Left kidney (tissue), 2 donors: ENCODE results near the gene CADM2. TPM values are rescaled to one million over a fixed set of nuclear protein-coding genes. Genes with fewer than 3 reads are reported as not detected.

Experiments
- DNase-seq: peaks from one replicate; pipeline ENCODE4 v3.0.0-alpha.2; 2013
- polyA plus RNA-seq: library from polyadenylated mRNA; unstranded; fragments of 120-200 nt; gene quantifications from one replicate; pipeline ENCODE4 v1.2.1, GENCODE V29; 2013; ENCODE audit not compliant: insufficient read length

Gene CADM2
- polyA plus RNA-seq, 1 donor: 0.52 TPM

DNA sequence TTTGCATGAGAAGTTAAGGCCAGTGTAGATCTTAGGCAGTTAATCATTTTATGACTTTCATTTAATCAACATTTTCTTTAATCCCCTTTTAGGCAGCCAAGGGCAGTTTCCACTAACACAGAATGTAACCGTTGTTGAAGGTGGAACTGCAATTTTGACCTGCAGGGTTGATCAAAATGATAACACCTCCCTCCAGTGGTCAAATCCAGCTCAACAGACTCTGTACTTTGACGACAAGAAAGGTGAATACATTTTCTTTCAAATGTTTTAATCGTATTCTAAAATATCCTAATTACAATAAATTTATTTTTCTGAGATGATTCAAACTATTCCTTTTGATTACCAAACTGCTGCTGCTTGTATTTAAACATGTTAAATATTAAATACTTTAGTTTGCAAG lies 843.2 kb downstream of the CADM2 start:
- DNase-seq: peak; percentile 28

DNA sequence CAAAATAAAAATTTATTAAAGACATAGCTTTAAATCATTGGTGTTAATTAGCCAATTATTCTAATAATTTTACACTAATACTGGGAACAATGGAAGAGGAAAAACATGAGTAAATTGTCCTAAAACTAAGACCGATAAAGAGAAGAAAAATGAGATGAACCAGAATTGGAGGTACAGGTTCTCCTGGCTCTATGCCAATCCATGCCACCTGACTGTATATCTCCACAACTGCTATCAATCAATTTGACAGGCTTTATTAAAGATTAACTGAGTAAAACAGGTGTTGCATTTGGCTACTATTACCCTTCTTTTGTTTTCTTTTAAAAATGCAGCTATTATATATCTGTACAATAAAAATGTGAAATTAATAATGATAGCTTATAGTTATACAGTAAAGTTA lies 850.0 kb downstream of the CADM2 start:
- no peak for DNase-seq

DNA sequence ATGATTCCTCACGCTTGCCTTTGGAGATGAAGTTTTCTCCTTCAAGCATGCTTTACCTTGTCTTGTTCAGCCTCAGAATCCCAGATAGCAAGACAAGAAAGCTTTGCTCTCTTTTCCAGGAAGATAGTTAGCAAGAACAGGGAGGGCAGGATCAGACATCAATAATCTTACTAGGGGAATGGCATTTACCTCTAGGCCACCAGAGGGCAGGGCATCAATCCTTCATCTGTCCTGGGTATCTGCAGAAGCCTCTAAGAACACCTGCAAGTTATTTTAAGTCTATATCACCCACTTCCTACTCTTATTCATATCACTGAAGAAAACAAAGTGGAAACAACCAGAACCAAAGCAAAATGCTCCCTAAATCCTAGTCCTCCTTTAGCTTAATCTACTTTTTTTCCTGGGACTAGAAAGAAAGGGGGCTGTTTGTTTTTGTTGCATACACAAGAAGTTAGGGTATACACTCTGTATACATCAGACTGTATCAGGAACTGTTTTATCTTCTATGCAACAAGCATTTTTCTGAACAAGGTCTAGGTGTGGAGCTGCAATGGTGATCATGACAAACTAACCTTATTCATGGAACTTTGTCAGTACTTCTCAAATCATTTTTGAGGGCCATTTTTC lies 862.5 kb downstream of the CADM2 start:
- DNase-seq: no peak

DNA sequence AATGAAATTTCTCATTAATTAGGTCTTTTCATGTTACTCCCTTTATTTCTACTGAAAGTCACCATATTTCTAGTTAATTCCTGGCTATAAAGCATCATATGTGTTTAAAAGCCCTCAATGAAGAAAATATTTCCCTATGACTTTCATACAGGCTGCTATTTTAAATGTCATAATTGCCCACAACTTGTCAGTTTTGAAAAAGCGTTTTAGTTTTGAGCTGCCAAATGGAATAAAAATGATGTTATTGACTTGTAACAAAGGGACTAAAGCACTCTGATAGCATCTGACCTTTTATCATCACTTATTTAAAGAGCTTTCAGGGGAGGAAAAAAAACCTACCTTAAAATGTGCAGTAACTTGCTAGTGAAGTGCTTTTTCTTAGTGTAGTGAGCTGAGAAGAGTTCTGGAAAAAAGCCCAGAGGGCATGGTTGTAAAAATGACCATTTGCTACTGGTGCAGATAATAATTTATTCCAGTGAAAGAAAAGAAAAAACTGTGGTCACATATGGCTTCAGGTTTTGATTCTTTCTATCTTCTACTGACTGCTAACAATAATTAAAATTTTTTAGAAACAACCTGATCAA lies 877.2 kb downstream of the CADM2 start:
- no peak for DNase-seq

DNA sequence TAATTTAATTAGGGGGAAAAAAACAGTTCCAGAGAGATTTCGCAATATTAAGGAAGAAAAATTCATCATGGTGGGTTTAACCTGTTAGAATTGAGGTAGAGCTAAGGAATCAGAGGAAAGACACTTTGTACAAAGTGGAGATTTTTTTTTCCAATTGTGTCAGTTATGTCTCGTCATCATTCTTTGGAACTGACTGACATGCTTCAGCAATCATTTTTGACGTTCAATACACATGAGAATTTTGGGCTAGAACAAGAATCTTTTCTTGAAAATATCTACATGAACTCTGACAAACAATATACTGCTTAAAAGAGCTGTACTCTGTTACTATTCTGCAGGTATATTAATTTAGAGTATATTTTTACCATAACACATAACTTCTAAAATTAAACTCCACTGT lies 878.6 kb downstream of the CADM2 start:
- DNase-seq: no peak

DNA sequence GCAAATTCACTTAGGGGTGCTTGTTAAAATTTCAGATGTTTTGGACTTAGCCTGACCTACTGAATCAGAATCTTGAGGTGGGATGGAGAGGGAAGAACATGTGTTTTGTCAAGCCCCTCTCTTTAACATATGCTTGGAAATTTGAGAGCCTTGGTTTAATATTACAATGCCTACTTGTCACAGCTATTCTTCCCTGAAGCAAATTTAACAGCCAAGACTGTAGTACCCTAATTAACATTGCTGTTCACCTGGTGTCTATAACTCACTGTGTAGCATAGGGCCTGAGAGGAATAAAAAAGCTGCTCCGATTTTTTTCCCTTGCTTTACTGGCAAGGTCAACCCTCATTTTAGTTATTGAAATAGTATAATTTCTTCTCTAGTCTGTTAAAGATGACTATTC lies 880.1 kb downstream of the CADM2 start:
- peak; percentile 25 for DNase-seq

DNA sequence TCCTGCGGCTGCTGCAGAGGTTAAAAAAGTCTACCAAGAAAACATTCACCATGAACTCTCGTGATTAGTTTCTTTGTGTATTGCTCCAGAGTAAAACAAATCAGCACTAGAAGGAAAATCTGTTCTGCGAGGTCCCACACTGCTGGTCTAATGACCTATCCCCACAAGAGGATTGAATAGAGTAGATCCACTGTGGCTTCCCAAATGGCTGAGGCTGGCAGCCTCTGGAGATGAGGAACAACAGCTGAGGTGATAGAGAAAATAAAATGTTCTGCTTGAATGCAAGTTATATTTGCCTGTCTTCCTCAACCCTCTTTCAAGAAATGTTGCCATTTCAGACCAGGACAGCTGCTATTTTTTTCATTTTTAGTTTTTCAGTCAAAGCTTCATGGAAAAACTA lies 883.3 kb downstream of the CADM2 start:
- no peak for DNase-seq

DNA sequence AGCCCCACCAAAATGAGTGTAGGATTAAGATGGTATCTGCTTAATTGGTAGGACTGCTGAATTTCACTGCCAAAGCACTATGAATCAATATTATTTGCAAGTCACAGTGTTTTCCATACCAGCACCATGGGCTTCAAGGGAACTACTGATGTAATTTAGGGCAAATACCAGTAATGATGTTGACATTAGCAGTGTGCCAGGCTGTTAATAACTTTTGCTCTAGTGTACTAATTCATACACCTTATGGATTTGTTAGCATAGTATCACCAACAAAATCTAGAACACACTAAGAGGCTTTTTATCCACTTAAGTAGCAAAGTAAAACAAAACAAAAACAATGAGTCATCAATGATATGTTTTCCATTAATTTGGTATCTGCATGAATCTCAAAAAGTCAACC lies 888.2 kb downstream of the CADM2 start:
- DNase-seq: no peak

DNA sequence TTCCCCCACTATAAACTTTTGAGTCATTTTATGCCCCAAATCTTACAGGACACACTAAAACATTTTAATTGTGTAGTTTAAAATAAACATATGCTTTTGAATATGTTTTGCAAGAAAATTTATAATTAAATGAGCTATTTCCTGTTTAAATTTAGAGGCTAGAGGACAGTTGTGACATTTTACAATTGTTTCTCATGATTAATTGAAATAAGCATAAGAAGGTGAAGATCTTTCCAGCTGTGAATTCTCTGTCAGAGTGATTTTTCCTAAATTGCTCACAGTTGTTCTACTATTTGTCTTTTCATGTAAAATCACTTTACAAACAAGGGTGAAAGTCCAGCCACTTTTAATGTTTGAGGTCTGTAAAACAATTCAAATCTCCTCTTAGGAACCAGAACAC lies 892.3 kb downstream of the CADM2 start:
- DNase-seq: peak; percentile 41

DNA sequence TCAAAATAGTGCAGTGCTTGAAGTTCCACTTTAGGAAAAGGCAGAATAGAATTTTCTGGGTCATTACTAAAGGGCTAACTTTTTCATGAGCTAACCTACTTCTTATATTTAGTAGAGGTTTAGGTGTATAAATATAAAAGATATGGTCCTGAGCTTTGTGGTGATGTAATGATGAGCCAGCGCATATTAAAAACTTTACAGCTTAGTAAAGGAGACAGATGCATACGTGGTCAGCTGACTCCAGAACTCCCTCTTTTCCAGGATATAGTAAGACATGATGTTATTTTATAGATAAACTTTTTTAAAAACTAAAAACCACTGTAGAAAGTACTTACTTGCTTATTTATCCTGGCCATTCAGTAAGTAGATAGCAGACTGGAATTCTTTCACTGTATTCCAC lies 895.0 kb downstream of the CADM2 start:
- DNase-seq: no peak

DNA sequence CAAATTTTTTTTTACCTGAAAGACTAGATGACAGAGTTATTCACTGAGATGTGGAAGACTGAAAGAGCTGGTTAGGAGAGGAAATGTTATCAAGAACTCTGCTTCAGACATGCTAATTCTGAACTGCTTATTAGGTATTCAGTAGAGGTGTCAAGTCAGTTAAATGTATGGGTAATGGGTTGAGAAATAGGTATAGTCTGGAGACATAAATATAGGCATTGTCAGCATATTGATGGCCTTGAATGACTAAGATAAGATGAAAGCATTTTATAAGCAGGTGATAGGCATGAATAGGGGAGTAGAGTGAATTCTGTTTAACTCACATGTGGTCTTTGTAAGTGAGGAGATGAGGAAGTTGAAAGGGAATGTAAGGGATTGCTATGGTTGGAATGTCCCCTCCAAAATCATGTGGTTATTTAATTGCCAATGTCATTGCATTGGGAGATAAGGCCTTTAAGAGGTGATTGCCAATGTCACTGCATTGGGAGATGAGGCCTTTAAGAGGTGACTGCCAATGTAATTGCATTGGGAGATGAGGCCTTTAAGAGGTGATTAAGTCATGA lies 904.2 kb downstream of the CADM2 start:
- DNase-seq: no peak

DNA sequence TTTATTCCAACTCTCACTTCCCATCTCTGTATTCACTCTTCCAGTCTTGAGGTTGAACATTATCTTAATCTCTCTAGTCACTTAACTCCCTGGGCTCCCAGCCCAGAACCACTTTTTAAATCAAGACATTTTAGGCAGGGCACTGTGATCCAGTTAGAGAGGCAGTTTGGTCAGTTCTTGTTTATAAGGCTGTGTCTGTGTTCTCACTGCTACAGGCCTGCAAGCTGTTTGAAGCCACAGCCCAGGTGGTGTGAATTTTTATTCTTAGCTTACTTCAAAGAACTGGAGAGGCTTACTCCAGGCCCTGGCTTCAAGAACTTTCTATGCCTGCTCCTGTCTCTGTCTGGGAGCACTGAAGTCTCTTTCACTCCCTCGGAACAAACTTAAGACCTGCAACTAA lies 906.1 kb downstream of the CADM2 start:
- no peak for DNase-seq

DNA sequence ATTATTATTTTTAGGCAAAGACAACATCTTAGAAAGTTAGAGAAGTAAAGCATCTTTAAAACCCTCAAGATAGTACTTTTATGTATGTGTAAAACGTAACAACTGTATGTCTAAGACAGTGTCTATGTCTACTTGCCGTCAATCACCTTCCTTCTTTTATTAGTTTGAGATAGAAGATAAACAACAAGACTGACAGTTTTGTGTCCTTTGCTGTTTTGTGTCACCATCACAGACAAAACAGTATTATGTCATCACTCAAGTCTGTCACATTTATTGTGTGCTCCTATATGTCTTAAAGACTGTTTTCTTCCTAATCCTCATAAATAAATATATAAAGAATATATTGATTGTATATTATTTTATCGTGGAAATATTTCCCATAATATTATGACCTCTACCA lies 908.3 kb downstream of the CADM2 start:
- DNase-seq: no peak

DNA sequence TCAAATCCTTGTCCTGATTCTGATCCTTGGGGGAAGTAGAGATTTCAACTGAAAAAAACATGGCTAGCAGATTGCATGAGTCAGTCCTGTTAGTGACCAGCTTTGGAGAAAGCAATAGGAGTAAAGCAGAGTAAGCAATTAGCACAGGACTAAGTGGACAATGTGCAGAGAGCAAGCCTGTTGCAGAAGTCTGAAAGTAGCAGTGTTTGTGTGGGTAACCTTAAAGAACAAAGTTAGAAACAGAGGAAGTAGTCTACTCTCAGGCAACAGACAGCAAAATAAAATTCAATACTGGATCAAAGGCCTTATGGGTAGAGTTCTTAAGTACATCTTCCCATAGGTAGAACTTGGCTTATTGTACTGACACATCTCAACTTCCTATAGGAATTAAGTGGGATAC lies 916.8 kb downstream of the CADM2 start:
- no peak for DNase-seq

DNA sequence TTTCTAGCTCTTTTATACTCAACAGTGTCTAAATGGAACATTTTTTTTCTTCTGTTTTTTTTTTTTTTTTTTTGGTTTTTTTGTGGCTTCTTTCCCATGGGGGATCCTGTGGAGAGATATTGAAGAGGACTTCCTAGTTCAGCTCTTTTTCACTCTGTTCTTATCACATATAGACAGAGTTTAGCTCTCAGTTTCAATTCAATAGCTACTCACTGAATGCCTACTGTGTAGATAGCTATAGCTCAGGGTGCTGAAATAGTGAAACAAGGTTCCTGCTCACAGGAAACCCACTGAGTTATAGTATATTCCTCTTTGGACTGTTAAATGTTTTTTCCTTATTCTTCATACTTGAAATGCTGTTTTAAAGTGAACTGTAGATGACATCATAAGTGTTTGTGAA lies 918.8 kb downstream of the CADM2 start:
- no peak for DNase-seq

DNA sequence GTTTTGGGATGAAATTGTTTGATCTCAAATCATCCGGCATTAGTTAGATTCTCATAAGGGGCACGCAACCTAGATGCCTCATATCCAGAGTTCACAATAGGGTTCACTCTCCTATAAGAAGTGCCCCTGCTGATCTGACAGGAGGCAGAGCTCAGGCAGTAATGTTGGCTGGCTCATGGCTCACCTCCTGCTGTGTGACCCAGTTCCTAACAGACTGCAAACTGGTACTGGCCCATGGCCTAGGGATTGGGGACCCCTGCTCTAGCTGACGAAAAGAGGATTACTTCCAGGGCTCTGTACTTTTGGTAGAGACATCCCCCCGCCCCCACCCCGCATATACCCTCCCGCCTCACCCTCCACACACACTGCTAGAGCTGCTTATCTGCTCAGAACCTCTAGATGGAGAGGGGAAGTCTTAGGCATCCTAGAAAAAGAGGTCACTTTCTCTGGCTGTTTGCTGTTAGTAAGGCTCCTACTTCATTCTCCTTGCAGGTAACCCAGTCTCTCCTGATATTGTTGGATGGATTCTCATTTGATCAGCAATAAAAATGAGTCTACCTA lies 923.1 kb downstream of the CADM2 start:
- no peak for DNase-seq

DNA sequence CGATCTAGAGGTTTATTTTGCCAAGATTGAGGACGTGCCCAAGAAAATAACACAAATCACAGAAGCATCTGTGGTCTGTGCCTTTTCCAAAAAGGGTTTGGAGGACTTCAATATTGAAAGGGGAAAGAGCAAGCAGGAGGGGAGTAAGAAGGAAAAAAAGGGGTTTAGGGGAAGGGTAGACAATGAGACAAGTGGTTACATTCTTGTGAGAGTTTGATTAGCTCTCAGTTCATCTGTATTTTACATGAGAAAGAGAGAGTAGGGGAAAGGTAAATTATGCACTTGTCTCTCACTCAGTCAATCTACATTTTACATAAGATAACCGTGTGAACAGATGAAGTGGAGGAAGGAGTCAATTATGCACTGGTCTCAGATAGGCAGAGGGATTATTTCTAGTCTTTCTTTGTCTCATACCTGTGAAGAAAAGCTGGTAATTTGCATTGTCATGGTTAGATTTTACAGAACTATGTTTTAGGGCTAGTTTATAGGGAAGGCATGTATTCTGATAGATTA lies 931.3 kb downstream of the CADM2 start:
- no peak for DNase-seq

DNA sequence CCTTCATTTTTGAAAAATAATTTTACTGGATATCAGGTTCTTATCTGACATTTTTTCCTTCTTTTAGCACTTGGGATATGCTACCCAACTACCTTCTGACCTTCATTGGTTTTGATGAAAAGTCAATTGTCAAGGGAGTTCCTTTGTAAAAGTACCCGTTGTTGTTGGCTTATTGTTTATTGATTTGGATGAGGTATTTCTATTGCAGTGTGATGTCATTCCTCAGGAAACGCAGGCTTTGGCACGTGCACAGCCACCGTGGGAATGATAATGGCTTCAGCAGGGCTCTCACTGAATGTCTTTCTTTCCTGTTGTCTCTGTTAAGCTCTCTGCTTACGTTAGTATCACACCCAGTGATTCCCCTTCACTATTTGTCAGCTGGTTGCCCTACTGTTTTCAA lies 944.6 kb downstream of the CADM2 start:
- no peak for DNase-seq

DNA sequence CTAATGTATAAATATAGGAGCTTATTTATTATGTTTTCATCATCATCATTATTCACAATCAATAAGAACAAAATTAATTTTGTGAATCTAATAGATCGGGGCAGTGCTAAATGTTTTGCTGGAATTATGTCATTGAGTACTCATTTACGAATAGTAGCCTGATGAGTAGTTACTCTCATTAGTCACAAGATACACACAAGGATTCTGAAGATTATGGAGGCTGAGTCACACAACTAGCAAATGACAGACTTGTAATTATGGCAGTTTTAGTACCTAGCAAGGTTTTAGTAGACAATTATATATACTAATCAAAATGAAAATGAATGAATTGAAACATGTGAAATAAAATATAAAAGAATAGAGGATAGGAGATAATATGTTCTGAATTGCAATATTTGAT lies 954.2 kb downstream of the CADM2 start:
- DNase-seq: no peak

DNA sequence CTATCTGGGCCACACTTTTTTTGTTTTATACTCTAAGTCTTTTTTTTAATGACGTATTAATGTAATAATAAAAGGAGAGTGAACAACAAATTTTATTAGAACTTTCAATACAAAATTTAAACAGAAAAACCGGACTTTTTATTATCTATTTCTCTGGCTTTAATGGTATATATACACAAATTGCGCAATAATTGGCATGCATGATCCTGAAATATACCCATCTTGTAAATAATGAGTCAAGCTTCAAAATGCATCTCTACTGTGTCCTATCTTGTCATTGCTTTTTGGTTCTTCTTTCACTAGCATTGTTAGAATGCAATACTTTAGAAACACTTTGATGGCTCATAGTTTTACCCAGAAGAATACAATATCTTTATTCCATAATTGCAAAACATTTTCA lies 963.6 kb downstream of the CADM2 start:
- no peak for DNase-seq

DNA sequence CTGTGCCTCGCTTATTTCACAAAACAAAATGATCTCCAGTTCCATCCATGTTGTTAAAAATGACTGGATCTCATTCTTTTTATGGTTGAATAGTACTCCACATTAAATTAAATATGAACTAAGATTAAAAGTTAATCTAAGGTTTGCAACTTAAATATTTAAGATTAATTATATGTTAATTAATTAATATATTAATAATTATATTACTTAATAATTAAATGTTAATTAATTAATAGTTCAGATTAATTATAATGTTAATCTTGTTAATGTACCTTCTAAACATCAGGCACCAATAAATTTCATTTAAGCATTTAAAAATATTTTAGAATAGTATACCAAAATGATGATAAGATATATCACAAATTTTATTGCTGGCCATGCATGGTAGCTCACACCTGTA lies 971.9 kb downstream of the CADM2 start:
- no peak for DNase-seq

DNA sequence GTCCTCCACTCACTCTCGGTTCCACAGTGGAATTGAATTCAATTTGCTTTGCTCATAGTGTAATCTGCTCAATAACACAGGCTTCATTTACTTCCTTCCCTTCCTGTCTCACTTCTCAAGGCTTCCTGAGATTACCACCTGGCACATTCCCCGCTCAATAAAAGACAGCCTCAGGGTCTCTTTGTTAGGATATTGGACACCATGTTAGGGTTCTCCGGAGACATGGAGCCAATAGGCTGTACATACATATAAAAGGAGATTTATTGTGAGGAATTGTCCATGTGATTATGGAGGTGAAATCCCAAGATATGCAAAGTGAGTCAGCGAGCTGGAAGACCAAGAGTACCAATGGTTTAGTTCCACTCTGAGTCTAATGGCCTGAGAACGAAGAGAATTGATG lies 974.5 kb downstream of the CADM2 start:
- no peak for DNase-seq

DNA sequence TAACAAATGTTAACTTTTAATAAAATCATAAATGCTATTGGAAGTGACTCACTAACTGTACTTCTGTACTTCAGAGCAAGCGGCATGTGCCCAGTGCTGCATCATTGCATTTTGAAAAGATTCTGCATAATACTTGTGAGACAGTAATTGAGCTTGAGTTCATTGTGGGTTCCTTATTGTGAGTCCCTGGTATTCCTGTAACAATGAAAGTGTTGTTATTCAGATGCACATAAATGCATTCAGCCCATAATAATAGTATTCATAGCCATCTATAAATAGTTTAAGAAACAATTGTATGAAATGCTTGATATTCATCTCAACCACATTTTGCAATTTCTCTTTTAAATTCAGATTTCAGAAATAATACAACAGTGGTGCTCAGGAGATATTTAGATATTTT lies 976.4 kb downstream of the CADM2 start:
- DNase-seq: no peak

DNA sequence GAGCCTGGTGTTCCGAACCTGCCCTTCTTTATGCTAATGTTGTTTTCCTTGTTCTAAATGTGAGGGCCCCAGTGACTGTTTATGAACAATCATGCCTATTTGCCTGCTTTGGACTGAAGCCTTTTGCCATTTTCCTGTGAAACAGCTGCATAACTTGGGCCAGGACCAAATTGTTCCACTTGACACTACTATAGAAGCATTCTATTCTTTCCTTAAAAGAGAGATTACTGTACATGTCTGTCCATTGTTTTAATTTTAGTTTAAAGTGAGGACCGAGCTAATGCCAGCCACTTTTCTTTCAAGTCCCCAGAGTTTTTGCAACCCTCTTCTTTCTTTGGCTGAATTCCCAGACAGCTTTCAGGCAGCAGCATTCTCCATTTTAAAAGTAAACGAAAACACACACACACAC lies 980.3 kb downstream of the CADM2 start:
- DNase-seq: no peak
